K562 (cell line): ENCODE data around the gene RHOBTB3. TPM values are rescaled to one million over a fixed set of nuclear protein-coding genes. Genes with fewer than 3 reads are reported as not detected.

ENCODE experiments used
- ATAC-seq: fragments of 200-7000 bp; cut with Tn5 transposase; 3 replicates; pipeline ENCODE4 v1.9.1; 2020; ENCODE audit warnings: moderate library complexity
- BruUV-seq: library from RNA; stranded (reverse); fragments of 400-500 nt; replicated peaks from 2 replicates; lab custom pipeline; 2021; lab: Mats Ljungman, UMichigan
- CTCF ChIA-PET: fragments of 300-600 bp; formaldehyde crosslinking; extraction: SDS; loops from one replicate; lab custom pipeline; 2021; ENCODE audit warnings: low intra/inter-chr PET ratio; lab: Yijun Ruan, JAX
- POLR2A ChIA-PET: fragments of 300-600, 350-650 bp; sonication (Branson Sonifier 250); formaldehyde crosslinking; extraction: SDS; loops from one replicate; lab custom pipeline; 2021; ENCODE audit warnings: antibody characterized with exemption, inconsistent platforms; lab: Yijun Ruan, JAX
- DNase-seq, 4 experiments: peaks; one replicate each; pipeline versions ENCODE4 v3.0.0 to v3.0.0-alpha.2; 2011 to 2018; ENCODE audit warnings: low spot score in 3 of 4, mixed read lengths in 3 of 4; ENCODE audit errors: extremely low read depth in 1 of 4
- FAIRE-seq: peaks from 2 replicates; lab custom pipeline; 2011; peaks lifted over from hg19 to GRCh38; lab: Jason Lieb, UNC
- H2AFZ ChIP-seq: 2 replicates; pipeline ENCODE4 v1.6.0; 2011; ENCODE audit warnings: low read depth, low read length, control low read depth, inconsistent platforms
- H3K27ac ChIP-seq: fragments of 200-600 bp; 3 replicates; pipeline ENCODE4 v1.8.0; 2011; ENCODE audit warnings: low read depth, mild to moderate bottlenecking, control low read depth, inconsistent platforms, low read length, moderate library complexity, mixed read lengths; ENCODE audit errors: extremely low read depth
- H3K27me3 ChIP-seq, 2 experiments: fragments of 300-600 bp in 1 of 2; 2 replicates in 1 of 2; 3 replicates in 1 of 2; pipeline versions ENCODE4 v1.6.0 to v1.8.0; 2011; ENCODE audit warnings: inconsistent platforms in 2 of 2, low read length in 2 of 2, mild to moderate bottlenecking in 1 of 2, mixed read lengths in 1 of 2, moderate library complexity in 1 of 2; ENCODE audit not compliant: control insufficient read depth in 2 of 2, insufficient read depth in 2 of 2
- H3K36me3 ChIP-seq: fragments of 300-600 bp; 3 replicates; pipeline ENCODE4 v1.8.0; 2011; ENCODE audit warnings: mild to moderate bottlenecking, low read length, inconsistent platforms; ENCODE audit not compliant: control insufficient read depth, insufficient read depth
- H3K4me1 ChIP-seq, 2 experiments: fragments of 200-600 bp in 1 of 2; replicated peaks in 1 of 2; 2 replicates in 1 of 2; 3 replicates in 1 of 2; pipeline versions ENCODE4 v1.5.1 to v1.8.0; 2011; ENCODE audit warnings: inconsistent platforms in 2 of 2, low read length in 2 of 2, mild to moderate bottlenecking in 1 of 2, mixed read lengths in 1 of 2, moderate library complexity in 1 of 2; ENCODE audit not compliant: control insufficient read depth in 2 of 2, insufficient read depth in 2 of 2
- H3K4me2 ChIP-seq: 2 replicates; pipeline ENCODE4 v1.6.1; 2011; ENCODE audit warnings: low read length, control low read depth, inconsistent platforms, mixed read lengths; ENCODE audit not compliant: insufficient read depth
- H3K4me3 ChIP-seq: fragments of 200-600 bp; sonication (generic), shearing (Covaris generic); 2 replicates; pipeline ENCODE4 v1.5.1; 2016; ENCODE audit warnings: control low read depth, inconsistent platforms
- H3K79me2 ChIP-seq: fragments of 200-600 bp; 3 replicates; pipeline ENCODE4 v1.8.0; 2011; ENCODE audit warnings: low read length, inconsistent platforms; ENCODE audit not compliant: control insufficient read depth, insufficient read depth
- H3K9ac ChIP-seq, 2 experiments: 2 replicates each; pipeline versions ENCODE4 v1.6.0 to v1.6.1; 2011; ENCODE audit warnings: low read depth in 2 of 2, low read length in 2 of 2, control low read depth in 1 of 2, inconsistent platforms in 1 of 2, mild to moderate bottlenecking in 1 of 2, mixed read lengths in 1 of 2; ENCODE audit not compliant: insufficient read depth in 1 of 2
- H3K9me1 ChIP-seq: one replicate; pipeline ENCODE4 v1.6.0; 2011; ENCODE audit warnings: inconsistent platforms, mild to moderate bottlenecking, low read length, moderate library complexity; ENCODE audit not compliant: control insufficient read depth, insufficient read depth
- H3K9me3 ChIP-seq: replicated peaks from 2 replicates; pipeline ENCODE4 v1.5.1; 2011; ENCODE audit warnings: low read depth, low read length, inconsistent platforms; ENCODE audit not compliant: control insufficient read depth, insufficient read depth
- H4K20me1 ChIP-seq: replicated peaks from 2 replicates; pipeline ENCODE4 v1.6.1; 2011; ENCODE audit warnings: low read length, inconsistent platforms, mixed read lengths; ENCODE audit not compliant: control insufficient read depth, insufficient read depth
- BHLHE40 ChIP-seq: IDR thresholded peaks from 2 replicates; pipeline ENCODE4 v1.6.1; 2011; ENCODE audit warnings: low read length, improper control_type of control experiment
- CBX1 ChIP-seq: sonication (generic); IDR thresholded peaks from 2 replicates; pipeline ENCODE4 v1.6.1; 2016; ENCODE audit warnings: antibody characterized with exemption, low read depth, mild to moderate bottlenecking
- CBX2 ChIP-seq: fragments of 200-600 bp; sonication (generic); IDR thresholded peaks from one replicate; pipeline ENCODE4 v1.6.1; 2012; ENCODE audit warnings: mild to moderate bottlenecking, low read length, inconsistent platforms; ENCODE audit not compliant: insufficient read depth, poor library complexity, severe bottlenecking
- CHCHD3 ChIP-seq: fragments of 250-450 bp; sonication (Bioruptor Pico); IDR thresholded peaks from 2 replicates; pipeline ENCODE4 v2.1.2; 2022; ENCODE audit warnings: mild to moderate bottlenecking
- COPS2 ChIP-seq: fragments of 450-650 bp; conservative IDR thresholded peaks from 2 replicates; pipeline ENCODE4 v1.6.1; 2016; ENCODE audit warnings: mild to moderate bottlenecking, moderate library complexity
- RHOXF2B ChIP-seq: fragments of 250-450 bp; sonication (Bioruptor Pico); conservative IDR thresholded peaks from 2 replicates; pipeline ENCODE4 v1.5.1; 2021
- ZNF551 ChIP-seq: fragments of 250-450 bp; sonication (Bioruptor Pico); IDR thresholded peaks from 2 replicates; pipeline ENCODE4 v1.5.0; 2021; ENCODE audit warnings: mild to moderate bottlenecking, moderate library complexity
- ZSCAN29 ChIP-seq: fragments of 450-650 bp; IDR thresholded peaks from 2 replicates; pipeline ENCODE4 v1.6.1; 2017
- WGBS: fragments of 100-300 bp; shearing (Covaris generic); methylation state at CpG from one replicate; pipeline ENCODE4 v1.1.6; 2016; ENCODE audit warnings: low coverage, mixed read lengths; ENCODE audit not compliant: insufficient coverage; ENCODE audit errors: missing lambda C conversion rate; 5-methylcytosine and 5-hydroxymethylcytosine counted together
- in situ Hi-C: fragments of 300-500 bp; cut with MboI; formaldehyde crosslinking; loops from 4 replicates; pipeline ENCODE4 v1.15.0; 2018; ENCODE audit warnings: inconsistent platforms, mixed read lengths
- intact Hi-C: fragments of 100-400 bp; cut with micrococcal nuclease; formaldehyde crosslinking; loops from 2 replicates; pipeline ENCODE4 v1.14.2; 2022
- polyA plus RNA-seq, 8 experiments: library from polyadenylated mRNA; depleted of rRNA in 4 of 8; stranded (reverse) in 5 of 8; unstranded in 3 of 8; fragments of >200 nt; fragmentation: Nextera tagmentation in 2 of 8; fragmentation: Illumina TruSeq in 1 of 8; extraction: Ambion mirVana in 2 of 8; extraction: Trizol in 1 of 8; gene quantifications; 2 replicates each; pipeline versions ENCODE4 v1.2.1 to v1.2.3, GENCODE V29; 2011 to 2014; ENCODE audit warnings: inconsistent platforms in 1 of 8, missing spikeins in 1 of 8
- total RNA-seq, 7 experiments: library from RNA; depleted of rRNA in 6 of 7; stranded (reverse); fragments of >200 nt in 6 of 7; fragmentation: Illumina TruSeq in 2 of 7; extraction: Trizol in 2 of 7; gene quantifications; 2 replicates each; pipeline versions ENCODE4 v1.2.1 to v1.2.3, GENCODE V29; 2011 to 2021; ENCODE audit warnings: low replicate concordance in 1 of 7
- TF ChIP-seq, protein P1 (sequence below): fragments of 200-800 bp; sonication (Bioruptor generic); IDR thresholded peaks from 2 replicates; pipeline ENCODE4 v1.6.1; 2016; ENCODE audit warnings: missing genetic modification characterization, missing compliant biosample characterization
- TF ChIP-seq, protein P2 (sequence below), 2 experiments: fragments of 450-650 bp in 1 of 2; sonication (generic) in 1 of 2; formaldehyde crosslinking in 1 of 2; IDR thresholded peaks in 1 of 2; conservative IDR thresholded peaks in 1 of 2; 2 replicates each; pipeline versions ENCODE4 v1.6.1 to v1.8.1; 2016 to 2023; ENCODE audit warnings: mild to moderate bottlenecking in 2 of 2, moderate library complexity in 2 of 2, inconsistent platforms in 1 of 2, missing genetic modification reagents in 1 of 2
- TF ChIP-seq, protein P3 (sequence below): fragments of 450-650 bp; IDR thresholded peaks from 2 replicates; pipeline ENCODE4 v1.6.1; 2016

Gene RHOBTB3
- total and polyA plus RNA-seq, 9 of the 15 experiments (the other 6 are each of a cell fraction or from before 2014, with no cell fraction given), result 39.7 to 143 (median 115) TPM

DNA sequence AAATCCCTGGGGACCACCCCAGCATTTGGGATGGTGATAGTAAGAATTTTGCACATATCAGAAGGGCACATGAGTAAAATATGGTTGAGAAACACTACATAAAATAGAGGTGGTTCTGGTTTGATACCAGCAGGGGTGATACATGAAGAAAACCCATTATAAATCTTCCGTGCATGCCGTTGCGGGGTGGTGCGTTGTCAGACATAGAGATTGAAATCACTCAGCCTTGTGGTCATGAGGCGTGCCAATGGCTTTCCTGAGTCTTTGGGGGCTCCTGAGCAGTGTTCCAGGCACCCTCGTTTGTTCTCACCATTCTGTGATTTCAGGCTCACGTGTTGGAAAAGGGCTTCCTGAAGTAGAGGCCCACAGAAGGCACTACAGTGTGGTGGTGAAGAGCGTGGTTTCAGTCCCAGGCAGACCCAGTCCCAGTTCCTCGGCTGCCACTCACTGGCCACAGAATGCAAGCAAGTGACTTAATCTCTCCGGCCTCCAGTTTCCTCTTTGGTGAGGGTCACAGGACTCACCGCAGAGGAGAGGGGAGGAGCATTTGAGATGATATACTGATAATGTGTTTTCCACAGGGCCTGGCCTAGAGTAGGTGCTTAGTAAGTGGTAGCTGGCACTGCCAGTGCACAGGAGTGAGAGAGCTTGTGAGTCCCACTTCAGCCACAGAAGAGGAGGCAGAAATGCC lies 111.9 kb downstream of the RHOBTB3 start:
- Histone ChIP-seq H3K9ac (peak overlapping the region in 1 of 2 experiments; percentile 8; a peak in 1 of 4 replicates), H3K9me1 (no peaks in the 10 kb centered on the region), H3K4me2 (peak overlapping the region; percentile 27; the same call in 1 of the 2 replicates), H3K4me1 (peaks cover 0 to 21% of the 10 kb centered on the region in 2 experiments; a peak in 4 of 5 replicates), H3K36me3 (no peaks in the 10 kb centered on the region), H3K9me3 (no peaks in the 10 kb centered on the region), H2AFZ (peak overlapping the region; percentile 79), H3K27ac (no peak overlapping the region), H3K27me3 (no peaks in the 10 kb centered on the region), H3K79me2 (no peaks in the 10 kb centered on the region), H3K4me3 (no peak overlapping the region), H4K20me1 (no peaks in the 10 kb centered on the region)
- BruUV-seq, result no TSS peak
- ATAC-seq, result peak; percentile 95
- in situ Hi-C loops (loop anchor here (10.0 to 25.0 kb wide), 2 partner anchors 558 to 881 kb away; partner anchors contain the start of gene MCTP1), intact Hi-C loops (loop anchor here (1.0 to 10.0 kb wide), 6 partner anchors 62 to 398 kb away; partner anchors contain the start of genes ARSK, RHOBTB3 and SKIC3)
- peak; percentile 40 to 89 (median 64) for DNase-seq
- FAIRE-seq, result peak; percentile 87
- ChIA-PET CTCF (interaction anchor here (0.7 to 2.0 kb wide), 5 partner anchors 62 to 199 kb away, joined by 3 to 22 read pairs (median 3); partner anchors contain the start of gene RFESD), POLR2A (interaction anchor here (0.9 kb wide), 1 partner anchor 62 kb away, joined by 3 read pairs; no protein-coding TSS in a partner anchor)
- 16% methylated on average over 11 of the region's 11 CpGs for WGBS
- no peak for TF ChIP-seq ZSCAN29
- TF ChIP-seq, protein P1, sequence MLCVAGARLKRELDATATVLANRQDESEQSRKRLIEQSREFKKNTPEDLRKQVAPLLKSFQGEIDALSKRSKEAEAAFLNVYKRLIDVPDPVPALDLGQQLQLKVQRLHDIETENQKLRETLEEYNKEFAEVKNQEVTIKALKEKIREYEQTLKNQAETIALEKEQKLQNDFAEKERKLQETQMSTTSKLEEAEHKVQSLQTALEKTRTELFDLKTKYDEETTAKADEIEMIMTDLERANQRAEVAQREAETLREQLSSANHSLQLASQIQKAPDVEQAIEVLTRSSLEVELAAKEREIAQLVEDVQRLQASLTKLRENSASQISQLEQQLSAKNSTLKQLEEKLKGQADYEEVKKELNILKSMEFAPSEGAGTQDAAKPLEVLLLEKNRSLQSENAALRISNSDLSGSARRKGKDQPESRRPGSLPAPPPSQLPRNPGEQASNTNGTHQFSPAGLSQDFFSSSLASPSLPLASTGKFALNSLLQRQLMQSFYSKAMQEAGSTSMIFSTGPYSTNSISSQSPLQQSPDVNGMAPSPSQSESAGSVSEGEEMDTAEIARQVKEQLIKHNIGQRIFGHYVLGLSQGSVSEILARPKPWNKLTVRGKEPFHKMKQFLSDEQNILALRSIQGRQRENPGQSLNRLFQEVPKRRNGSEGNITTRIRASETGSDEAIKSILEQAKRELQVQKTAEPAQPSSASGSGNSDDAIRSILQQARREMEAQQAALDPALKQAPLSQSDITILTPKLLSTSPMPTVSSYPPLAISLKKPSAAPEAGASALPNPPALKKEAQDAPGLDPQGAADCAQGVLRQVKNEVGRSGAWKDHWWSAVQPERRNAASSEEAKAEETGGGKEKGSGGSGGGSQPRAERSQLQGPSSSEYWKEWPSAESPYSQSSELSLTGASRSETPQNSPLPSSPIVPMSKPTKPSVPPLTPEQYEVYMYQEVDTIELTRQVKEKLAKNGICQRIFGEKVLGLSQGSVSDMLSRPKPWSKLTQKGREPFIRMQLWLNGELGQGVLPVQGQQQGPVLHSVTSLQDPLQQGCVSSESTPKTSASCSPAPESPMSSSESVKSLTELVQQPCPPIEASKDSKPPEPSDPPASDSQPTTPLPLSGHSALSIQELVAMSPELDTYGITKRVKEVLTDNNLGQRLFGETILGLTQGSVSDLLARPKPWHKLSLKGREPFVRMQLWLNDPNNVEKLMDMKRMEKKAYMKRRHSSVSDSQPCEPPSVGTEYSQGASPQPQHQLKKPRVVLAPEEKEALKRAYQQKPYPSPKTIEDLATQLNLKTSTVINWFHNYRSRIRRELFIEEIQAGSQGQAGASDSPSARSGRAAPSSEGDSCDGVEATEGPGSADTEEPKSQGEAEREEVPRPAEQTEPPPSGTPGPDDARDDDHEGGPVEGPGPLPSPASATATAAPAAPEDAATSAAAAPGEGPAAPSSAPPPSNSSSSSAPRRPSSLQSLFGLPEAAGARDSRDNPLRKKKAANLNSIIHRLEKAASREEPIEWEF (CRISPR knock-in tag), result 0 out of 2 replicates have a peak, but pooled peaks have one; percentile 35
- TF ChIP-seq CHCHD3, result no peak
- TF ChIP-seq BHLHE40, result peak; percentile 87
- TF ChIP-seq, protein P2, sequence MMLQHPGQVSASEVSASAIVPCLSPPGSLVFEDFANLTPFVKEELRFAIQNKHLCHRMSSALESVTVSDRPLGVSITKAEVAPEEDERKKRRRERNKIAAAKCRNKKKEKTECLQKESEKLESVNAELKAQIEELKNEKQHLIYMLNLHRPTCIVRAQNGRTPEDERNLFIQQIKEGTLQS (IDR thresholded peaks at IDR 0.05), result 0 out of 2 replicates have a peak, but pooled peaks have one; percentile 13
- TF ChIP-seq, protein P2 (CRISPR knock-in tag; conservative IDR thresholded peaks at IDR 0.05), result no peak
- TF ChIP-seq RHOXF2B (CRISPR knock-in tag), result no peak
- TF ChIP-seq, protein P3, sequence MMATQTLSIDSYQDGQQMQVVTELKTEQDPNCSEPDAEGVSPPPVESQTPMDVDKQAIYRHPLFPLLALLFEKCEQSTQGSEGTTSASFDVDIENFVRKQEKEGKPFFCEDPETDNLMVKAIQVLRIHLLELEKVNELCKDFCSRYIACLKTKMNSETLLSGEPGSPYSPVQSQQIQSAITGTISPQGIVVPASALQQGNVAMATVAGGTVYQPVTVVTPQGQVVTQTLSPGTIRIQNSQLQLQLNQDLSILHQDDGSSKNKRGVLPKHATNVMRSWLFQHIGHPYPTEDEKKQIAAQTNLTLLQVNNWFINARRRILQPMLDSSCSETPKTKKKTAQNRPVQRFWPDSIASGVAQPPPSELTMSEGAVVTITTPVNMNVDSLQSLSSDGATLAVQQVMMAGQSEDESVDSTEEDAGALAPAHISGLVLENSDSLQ, result peak; percentile 82
- no peak for TF ChIP-seq ZNF551 (CRISPR knock-in tag)
- TF ChIP-seq CBX2, result no peak
- no peak for TF ChIP-seq COPS2
- no peak for TF ChIP-seq CBX1
